ENCODE measurements around the gene INPP1. TPM values are rescaled to one million over a fixed set of nuclear protein-coding genes. Genes with fewer than 3 reads are reported as not detected.
A peak's percentile ranks its signal among the peaks of the same experiment; 100 is the strongest.

The INPP1 gene
- total RNA-seq, 4 donors from 2014 or later: 10.9 to 12.0 (median 11.9) TPM

DNA sequence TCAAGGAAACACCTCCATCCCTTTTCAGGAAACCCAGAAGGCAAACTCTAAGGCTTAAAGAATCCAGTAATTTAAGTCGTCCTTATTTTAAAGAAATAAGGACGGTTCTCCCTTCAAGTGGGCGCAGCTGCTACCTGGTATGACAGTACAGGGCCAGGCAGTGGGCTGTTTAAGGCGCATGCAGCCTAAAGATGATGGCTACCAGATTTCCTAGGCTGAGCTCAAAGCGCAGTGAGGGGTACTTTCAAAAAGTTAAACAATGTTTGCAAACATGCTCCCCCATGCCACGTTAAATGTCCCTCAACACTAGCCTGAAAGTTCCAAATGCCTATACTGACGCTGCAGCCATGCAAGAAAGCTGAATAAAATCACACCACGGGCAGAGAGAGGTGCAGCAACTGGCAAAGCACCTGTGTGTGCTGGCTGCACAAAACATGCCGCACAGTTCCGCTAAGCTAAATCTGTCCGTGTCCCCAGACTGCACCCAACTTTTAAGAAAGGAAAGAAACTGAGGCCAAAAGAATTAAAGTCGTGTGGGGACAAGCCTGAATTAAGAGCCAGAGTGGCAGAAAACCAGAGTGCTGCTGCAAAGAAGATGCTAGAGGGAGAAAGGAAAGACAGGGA is 24.3 kb upstream of the INPP1 start:
- intact Hi-C loops (cut with DNase I; ENCODE audit: low total_unique reads): no loop called here
- TF ChIP-seq POLR2A (IDR thresholded peaks at IDR 0.05): no peak
- TF ChIP-seq, protein P1, sequence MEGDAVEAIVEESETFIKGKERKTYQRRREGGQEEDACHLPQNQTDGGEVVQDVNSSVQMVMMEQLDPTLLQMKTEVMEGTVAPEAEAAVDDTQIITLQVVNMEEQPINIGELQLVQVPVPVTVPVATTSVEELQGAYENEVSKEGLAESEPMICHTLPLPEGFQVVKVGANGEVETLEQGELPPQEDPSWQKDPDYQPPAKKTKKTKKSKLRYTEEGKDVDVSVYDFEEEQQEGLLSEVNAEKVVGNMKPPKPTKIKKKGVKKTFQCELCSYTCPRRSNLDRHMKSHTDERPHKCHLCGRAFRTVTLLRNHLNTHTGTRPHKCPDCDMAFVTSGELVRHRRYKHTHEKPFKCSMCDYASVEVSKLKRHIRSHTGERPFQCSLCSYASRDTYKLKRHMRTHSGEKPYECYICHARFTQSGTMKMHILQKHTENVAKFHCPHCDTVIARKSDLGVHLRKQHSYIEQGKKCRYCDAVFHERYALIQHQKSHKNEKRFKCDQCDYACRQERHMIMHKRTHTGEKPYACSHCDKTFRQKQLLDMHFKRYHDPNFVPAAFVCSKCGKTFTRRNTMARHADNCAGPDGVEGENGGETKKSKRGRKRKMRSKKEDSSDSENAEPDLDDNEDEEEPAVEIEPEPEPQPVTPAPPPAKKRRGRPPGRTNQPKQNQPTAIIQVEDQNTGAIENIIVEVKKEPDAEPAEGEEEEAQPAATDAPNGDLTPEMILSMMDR (IDR thresholded peaks at IDR 0.05): no peak
- DNase-seq (ENCODE audit: low spot score in 2 of 2): no peak
- 0 to 2% methylated on average over 12 of the region's 12 CpGs for WGBS, 2 donors
- H3K4me3 ChIP-seq (ENCODE audit: low read depth, poor library complexity, severe bottlenecking): peak overlapping the region; percentile 50

- TF ChIP-seq, protein P1 (IDR thresholded peaks at IDR 0.05): peak in 1 of 3 donors; percentile 76
- no peak for TF ChIP-seq POLR2A (IDR thresholded peaks at IDR 0.05)
- peak; percentile 98 to 100 for DNase-seq (ENCODE audit: low spot score in 2 of 2)
- 1 to 2% methylated on average over 46 to 50 of the region's 50 CpGs for WGBS, 2 donors
- peak within 1 kb of the TSS; percentile 50 for H3K4me3 ChIP-seq (ENCODE audit: low read depth, poor library complexity, severe bottlenecking)
- intact Hi-C loops (cut with DNase I; ENCODE audit: low total_unique reads): no loop called here
Measured at GRCh38 chr2:190319555-190320498, 23.6 kb upstream of the INPP1 start, which contains the start of gene HIBCH. Gene HIBCH (minus strand): TSS chr2:190319826. CDS start chr2:190319750, 76 bp downstream.

GRCh38 chr2:190320696-190321095 is 22.7 kb upstream of the INPP1 start:
- no peak overlapping the region for H3K4me3 ChIP-seq (ENCODE audit: low read depth, poor library complexity, severe bottlenecking)
- DNase-seq (ENCODE audit: low spot score in 2 of 2): no peak
- WGBS, 2 donors: 83 to 87% methylated on average over 4 of the region's 4 CpGs
- no peak for TF ChIP-seq POLR2A (IDR thresholded peaks at IDR 0.05)
- TF ChIP-seq, protein P1 (IDR thresholded peaks at IDR 0.05): no peak
- intact Hi-C loops (cut with DNase I; ENCODE audit: low total_unique reads): no loop called here

DNA sequence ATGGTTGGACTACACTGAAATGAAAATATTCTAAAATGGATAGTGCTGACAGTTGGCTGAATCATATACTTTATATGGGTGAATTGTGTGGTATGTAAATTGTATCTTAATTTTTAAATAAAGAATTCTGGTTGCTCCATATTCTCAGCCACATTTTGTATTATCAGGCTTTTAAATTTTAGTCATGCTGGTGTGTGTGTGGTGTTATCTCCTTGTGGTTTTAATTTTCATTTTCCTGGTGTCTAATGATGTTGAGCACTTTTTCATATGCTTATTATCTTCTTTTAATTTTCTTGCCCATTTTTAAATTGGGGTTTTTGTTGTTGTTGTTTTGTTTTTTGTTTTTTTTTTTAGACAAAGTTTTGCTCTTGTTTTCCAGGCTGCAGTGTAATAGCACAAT is 20.0 kb upstream of the INPP1 start:
- TF ChIP-seq, protein P1 (IDR thresholded peaks at IDR 0.05): no peak
- no peak for TF ChIP-seq POLR2A (IDR thresholded peaks at IDR 0.05)
- intact Hi-C loops (cut with DNase I; ENCODE audit: low total_unique reads): no loop called here

DNA sequence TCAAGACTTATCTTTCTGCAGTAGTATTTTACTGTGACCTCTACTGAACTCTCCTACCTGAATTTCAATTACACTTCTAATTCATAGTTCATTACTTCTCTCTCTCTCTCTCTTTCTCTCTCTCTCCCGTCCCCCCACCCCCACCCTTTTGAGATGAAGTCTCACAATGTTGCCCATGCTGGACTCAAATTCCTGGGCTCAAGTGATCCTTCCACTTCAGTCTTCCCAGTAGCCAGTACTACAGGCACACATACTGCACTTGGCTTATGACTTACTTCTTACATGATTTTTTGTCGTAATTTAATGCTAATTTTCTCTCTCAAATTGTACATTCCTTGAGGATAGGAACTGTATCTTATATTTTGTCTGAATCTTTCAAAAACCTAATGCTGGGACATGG is 17.8 kb upstream of the INPP1 start:
- TF ChIP-seq POLR2A (IDR thresholded peaks at IDR 0.05): no peak
- TF ChIP-seq, protein P1 (IDR thresholded peaks at IDR 0.05): no peak
- intact Hi-C loops (cut with DNase I; ENCODE audit: low total_unique reads): no loop called here
- WGBS, 2 donors: 74 to 84% methylated on average over 2 of the region's 2 CpGs
- H3K4me3 ChIP-seq (ENCODE audit: low read depth, poor library complexity, severe bottlenecking): no peak overlapping the region
- no peak for DNase-seq (ENCODE audit: low spot score in 2 of 2)

More for the DNA sequence above, 20.0 kb upstream of the INPP1 start:
- DNase-seq (ENCODE audit: low spot score in 2 of 2): no peak
- no peak overlapping the region for H3K4me3 ChIP-seq (ENCODE audit: low read depth, poor library complexity, severe bottlenecking)
